GM21529 (cell line): ENCODE measurements around the gene NOBOX.
"Not testable (repeated sequence)": the region's sequence is repeated elsewhere in the genome, so short reads cannot be mapped to it uniquely, and the experiment has no call there.

Experiments used
- ATAC-seq: cut with Tn5 transposase; IDR thresholded peaks from one replicate; pipeline ENCODE4 v1.9.1; 2021; ENCODE audit not compliant: unreplicated experiment

Gene NOBOX

GRCh38 chr7:144391823-144392255 is 11.7 kb downstream of the NOBOX start:
- peak; percentile 88 for ATAC-seq

- no peak for ATAC-seq
Measured at GRCh38 chr7:144391014-144391413, 12.5 kb downstream of the NOBOX start.

- no peak for ATAC-seq
Measured at GRCh38 chr7:144390481-144390880, 13.0 kb downstream of the NOBOX start.

- ATAC-seq, result no peak
Measured at GRCh38 chr7:144388950-144389349, 14.5 kb downstream of the NOBOX start.

- ATAC-seq, result no peak
Measured at GRCh38 chr7:144386741-144387140, 16.8 kb downstream of the NOBOX start.

- ATAC-seq, result peak; percentile 48
Measured at GRCh38 chr7:144384555-144385245, 18.8 kb downstream of the NOBOX start.

GRCh38 chr7:144384071-144384470 is 19.4 kb downstream of the NOBOX start:
- peak; percentile 83 for ATAC-seq

GRCh38 chr7:144379776-144380384 is 23.6 kb downstream of the NOBOX start:
- no peak for ATAC-seq

- no peak for ATAC-seq
Measured at GRCh38 chr7:144378651-144379050, 24.8 kb downstream of the NOBOX start.

GRCh38 chr7:144369221-144369620 is 34.3 kb downstream of the NOBOX start:
- ATAC-seq, result peak; percentile 62

- not testable (repeated sequence) for ATAC-seq
Measured at GRCh38 chr7:144367250-144367649, 36.2 kb downstream of the NOBOX start.

GRCh38 chr7:144365523-144365922 is 38.0 kb downstream of the NOBOX start:
- not testable (repeated sequence) for ATAC-seq

GRCh38 chr7:144362061-144362460 is 41.4 kb downstream of the NOBOX start:
- not testable (repeated sequence) for ATAC-seq

- not testable (repeated sequence) for ATAC-seq
Measured at GRCh38 chr7:144356860-144357259, 46.6 kb downstream of the NOBOX start.

GRCh38 chr7:144356185-144356584 is 47.3 kb downstream of the NOBOX start:
- not testable (repeated sequence) for ATAC-seq

GRCh38 chr7:144355176-144355822 is 48.2 kb downstream of the NOBOX start, which contains the start of gene ARHGEF5:
TSS of gene ARHGEF5 (plus strand) at chr7:144355402. CDS start at chr7:144362670, 7,268 bp downstream.
- ATAC-seq, result peak; percentile 73

GRCh38 chr7:144351667-144352066 is 51.8 kb downstream of the NOBOX start:
- not testable (repeated sequence) for ATAC-seq

GRCh38 chr7:144348625-144349024 is 54.9 kb downstream of the NOBOX start:
- peak; percentile 36 for ATAC-seq
